GM12872 (cell line): ENCODE data around the gene KDM4C.
A peak's percentile ranks its signal among the peaks of the same experiment; 100 is the strongest.

Experiments
- TF ChIP-seq, protein P1 (sequence below): IDR thresholded peaks from 3 replicates; pipeline ENCODE4 v1.5.1; 2011; ENCODE audit warnings: low read depth, mild to moderate bottlenecking, low read length, moderate library complexity; ENCODE audit not compliant: insufficient read depth

The KDM4C gene

DNA sequence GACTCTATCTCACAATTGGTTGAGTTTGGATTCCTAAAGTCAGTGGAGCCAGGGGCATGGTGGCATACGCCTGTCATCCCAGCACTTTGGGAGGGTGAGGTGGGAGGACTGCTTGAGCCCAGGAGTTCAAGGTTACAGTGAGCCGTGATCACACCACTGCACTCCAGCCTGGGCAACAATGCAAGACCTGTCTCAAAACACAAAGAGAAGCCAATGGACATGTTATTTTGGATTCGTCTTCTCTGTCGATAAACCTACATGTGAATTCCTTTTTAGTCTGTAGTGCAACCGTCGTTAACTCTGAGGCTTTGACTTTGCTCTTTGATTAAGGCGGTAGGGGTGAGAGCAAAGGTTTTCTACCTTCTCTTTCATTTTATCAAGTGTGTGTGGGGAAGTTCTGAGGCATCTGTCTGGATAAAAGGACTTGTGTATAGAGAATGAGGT, 142.7 kb downstream of the KDM4C start:
- TF ChIP-seq, protein P1, sequence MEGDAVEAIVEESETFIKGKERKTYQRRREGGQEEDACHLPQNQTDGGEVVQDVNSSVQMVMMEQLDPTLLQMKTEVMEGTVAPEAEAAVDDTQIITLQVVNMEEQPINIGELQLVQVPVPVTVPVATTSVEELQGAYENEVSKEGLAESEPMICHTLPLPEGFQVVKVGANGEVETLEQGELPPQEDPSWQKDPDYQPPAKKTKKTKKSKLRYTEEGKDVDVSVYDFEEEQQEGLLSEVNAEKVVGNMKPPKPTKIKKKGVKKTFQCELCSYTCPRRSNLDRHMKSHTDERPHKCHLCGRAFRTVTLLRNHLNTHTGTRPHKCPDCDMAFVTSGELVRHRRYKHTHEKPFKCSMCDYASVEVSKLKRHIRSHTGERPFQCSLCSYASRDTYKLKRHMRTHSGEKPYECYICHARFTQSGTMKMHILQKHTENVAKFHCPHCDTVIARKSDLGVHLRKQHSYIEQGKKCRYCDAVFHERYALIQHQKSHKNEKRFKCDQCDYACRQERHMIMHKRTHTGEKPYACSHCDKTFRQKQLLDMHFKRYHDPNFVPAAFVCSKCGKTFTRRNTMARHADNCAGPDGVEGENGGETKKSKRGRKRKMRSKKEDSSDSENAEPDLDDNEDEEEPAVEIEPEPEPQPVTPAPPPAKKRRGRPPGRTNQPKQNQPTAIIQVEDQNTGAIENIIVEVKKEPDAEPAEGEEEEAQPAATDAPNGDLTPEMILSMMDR: no peak

DNA sequence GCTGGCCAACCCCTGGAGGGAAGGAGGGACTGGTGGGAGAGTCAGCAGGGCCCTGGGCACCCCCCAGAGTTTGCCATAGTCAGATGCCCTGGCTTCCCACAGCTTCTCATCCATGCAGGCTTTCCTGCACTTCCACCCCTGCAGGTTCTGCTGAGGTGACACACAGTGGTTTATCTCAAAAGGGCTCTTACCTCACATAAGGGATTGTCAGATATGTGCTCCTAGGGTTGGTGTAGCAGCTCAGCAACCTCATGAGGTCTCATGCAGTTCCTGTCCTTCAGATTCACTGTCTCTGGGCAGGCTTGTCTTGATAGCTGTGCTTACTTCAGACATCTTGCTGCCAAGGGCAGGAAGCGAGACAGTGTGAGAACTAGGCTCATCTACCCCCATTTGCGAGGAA, 143.4 kb downstream of the KDM4C start:
- TF ChIP-seq, protein P1: no peak

DNA sequence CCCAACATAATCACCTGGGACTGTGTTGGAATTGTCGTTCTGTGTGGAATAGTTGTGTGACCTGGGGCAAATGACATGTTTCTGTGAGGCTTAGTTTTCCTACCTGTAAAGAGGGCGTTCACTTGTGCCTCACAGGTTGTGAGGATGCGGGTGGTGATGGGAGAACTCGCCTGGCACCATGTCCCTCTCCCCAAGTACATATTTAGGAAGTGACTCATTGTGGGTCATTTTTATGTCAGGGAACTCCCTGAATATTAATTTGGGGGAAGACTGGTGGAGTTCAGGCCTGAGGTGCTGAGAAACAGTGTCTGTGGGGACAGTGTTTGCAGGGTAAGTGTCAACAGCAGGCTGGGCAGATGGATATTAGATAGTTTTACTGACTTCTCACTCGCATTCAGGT, 144.7 kb downstream of the KDM4C start:
- TF ChIP-seq, protein P1: no peak

DNA sequence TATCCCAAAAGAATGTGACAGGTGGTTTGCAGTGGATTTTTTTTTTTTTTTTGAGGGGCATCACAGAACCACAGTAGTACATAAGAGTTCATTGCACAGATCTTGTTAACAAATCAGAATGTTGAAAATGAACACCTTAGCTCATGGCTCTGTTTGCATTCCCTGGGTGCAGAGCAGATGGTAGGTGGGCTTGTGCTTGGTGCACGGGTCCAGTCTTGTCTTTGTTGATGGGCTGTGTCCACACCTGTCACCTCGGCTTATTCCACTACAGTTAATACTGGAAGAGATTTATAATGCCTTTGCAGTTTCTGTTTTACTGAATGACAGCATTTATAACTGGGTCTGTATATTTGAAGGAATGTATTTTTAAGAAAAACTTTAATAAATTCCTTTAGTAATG, 146.6 kb downstream of the KDM4C start:
- TF ChIP-seq, protein P1: no peak

DNA sequence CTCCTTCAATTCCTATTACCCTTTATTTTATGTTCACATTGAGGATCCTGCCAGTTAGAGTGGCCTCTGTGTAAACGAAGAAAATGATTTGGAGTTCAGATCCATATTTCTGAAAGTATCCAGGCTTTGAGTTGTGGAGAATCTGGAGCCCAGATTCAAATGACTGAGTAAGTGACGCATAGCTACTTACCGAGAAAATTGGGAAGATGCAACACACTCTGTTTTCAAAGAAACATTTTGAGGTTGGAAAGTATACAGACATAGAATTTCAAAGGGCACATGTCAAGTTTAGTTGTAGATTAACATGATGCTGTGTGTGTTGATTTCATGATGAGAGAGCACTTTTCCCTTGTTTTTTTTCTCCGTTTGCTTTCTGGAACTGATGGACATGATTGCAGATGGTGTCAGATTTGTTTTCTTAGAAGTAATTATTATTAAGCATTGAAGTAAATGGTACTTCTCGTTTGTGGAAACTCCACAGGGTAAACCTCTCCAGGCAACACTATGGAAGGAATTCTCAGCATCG, 148.1 kb downstream of the KDM4C start:
- TF ChIP-seq, protein P1: no peak

DNA sequence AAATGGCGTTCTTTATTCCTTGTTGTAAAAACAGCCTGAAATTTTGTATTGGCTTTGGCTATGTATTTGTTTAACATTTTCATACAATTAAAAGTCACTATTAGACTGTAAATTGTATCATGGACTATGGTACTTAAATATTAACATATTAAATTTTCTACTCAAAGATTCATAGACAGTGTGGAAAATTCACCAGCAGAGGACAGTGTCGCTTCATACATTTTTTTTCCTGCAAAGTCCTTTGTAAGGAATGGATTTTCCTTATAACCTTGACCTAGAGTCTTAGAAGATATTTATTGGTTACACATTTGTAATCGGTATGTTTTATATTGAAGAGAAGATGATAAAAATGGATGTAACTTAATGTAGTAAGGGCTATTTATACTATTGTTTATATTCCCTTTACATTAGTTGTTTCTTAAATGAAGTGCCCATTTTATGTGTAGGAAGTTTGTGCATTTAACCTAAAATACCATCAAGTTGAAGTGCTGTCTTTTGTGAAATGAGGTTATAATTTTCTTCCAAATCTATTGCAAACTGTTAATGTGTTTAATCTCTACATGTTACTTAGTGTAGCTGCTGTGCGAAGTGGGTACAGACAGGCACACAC, 150.1 kb downstream of the KDM4C start:
- TF ChIP-seq, protein P1: peak; percentile 44; the same call in 2 of the 3 replicates

DNA sequence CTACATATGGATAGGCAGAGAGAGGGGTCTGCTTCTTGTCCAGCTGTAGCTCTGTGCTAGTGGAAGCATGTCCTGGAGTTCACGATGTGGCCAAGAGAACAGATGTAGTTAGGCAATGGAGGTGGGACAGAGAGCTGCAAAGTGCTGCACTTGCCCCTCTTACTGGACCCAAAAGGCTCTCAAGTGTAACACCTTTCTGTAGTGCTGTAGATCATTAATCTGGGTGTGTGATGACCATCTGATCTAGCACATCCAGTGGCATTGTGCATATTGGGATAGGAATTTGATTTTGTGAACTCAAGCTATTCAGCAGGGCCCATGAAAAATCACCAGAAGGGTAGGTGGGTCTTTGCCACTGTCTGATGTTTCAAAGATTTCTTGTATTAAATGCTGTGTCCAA, 151.4 kb downstream of the KDM4C start:
- TF ChIP-seq, protein P1: no peak
